ENCODE results near the gene STARD6.

DNA sequence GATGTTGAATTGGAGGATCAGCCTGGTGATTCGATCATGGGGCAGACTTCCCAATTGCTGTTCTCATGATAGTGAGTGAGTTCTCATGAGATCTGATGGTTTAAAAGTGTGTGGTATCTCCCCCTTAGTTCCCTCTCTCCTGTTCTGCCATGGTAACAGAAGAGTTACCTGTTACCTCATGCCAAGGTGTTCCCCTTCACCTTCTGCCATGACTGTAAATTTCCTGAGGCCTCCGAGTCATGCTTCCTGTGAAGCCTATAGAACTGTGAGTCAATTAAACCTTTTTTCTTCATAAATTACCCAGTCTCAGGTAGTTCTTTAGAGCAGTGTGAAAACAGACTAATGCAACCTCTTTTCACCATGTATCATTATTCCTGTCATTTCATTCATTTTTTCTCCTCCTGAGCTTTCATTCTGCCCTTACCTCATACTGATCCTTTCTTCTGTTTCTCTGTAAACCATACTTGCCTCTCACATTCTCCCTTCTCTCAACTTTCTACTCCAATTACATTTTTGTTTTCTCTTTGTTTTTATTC is 22.0 kb downstream of the STARD6 start:
- TF ChIP-seq, protein P1, sequence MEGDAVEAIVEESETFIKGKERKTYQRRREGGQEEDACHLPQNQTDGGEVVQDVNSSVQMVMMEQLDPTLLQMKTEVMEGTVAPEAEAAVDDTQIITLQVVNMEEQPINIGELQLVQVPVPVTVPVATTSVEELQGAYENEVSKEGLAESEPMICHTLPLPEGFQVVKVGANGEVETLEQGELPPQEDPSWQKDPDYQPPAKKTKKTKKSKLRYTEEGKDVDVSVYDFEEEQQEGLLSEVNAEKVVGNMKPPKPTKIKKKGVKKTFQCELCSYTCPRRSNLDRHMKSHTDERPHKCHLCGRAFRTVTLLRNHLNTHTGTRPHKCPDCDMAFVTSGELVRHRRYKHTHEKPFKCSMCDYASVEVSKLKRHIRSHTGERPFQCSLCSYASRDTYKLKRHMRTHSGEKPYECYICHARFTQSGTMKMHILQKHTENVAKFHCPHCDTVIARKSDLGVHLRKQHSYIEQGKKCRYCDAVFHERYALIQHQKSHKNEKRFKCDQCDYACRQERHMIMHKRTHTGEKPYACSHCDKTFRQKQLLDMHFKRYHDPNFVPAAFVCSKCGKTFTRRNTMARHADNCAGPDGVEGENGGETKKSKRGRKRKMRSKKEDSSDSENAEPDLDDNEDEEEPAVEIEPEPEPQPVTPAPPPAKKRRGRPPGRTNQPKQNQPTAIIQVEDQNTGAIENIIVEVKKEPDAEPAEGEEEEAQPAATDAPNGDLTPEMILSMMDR (IDR thresholded peaks at IDR 0.05 in 4 of 5, conservative IDR thresholded peaks at IDR 0.05 in 1 of 5) = no peak
- TF ChIP-seq POLR2A (IDR thresholded peaks at IDR 0.05) = no peak
